ENCODE results near the gene CHRNA1. TPM values are rescaled to one million over a fixed set of nuclear protein-coding genes. Genes with fewer than 3 reads are reported as not detected.

The CHRNA1 gene
- polyA plus RNA-seq, 4 donors, result 0.27 to 0.64 TPM; not detected in 2

Other genes starting within 250 kb of the CHRNA1 start
- 10 to 100 TPM in 3 of 4 donors, 1 to 10 TPM in 1; 3.1 to 28.9 (median 14.6) TPM for gene WIPF1, start 166.7 kb downstream of the CHRNA1 start, polyA plus RNA-seq
- gene CHN1, start 240.9 kb upstream of the CHRNA1 start, polyA plus RNA-seq, result 1 to 10 TPM; 2.0 to 7.8 (median 5.1) TPM

All from small intestine (tissue), 4 donors.